ENCODE data around the gene C15orf40. TPM values are rescaled to one million over a fixed set of nuclear protein-coding genes. Genes with fewer than 3 reads are reported as not detected.
A peak's percentile ranks its signal among the peaks of the same experiment; 100 is the strongest.
"Not testable (repeated sequence)": the region's sequence is repeated elsewhere in the genome, so short reads cannot be mapped to it uniquely, and the experiment has no call there.

The C15orf40 gene
- total RNA-seq, 1 donor from 2014 or later, result 22.1 TPM

- intact Hi-C loops (cut with micrococcal nuclease), result loop anchor here (5.0 to 10.0 kb wide), 4 partner anchors 93 to 469 kb away; partner anchors contain the start of genes RPS17 and TM6SF1
- H3K4me1 Mint-ChIP-seq (ENCODE audit: low read depth), result peaks cover 37% of the 10 kb centered on the region
Observed at GRCh38 chr15:83014205-83014653, 2.8 kb upstream of the C15orf40 start.

GRCh38 chr15:83012636-83013035 lies 1.2 kb upstream of the C15orf40 start:
- H3K27ac Mint-ChIP-seq, result peak overlapping the region; percentile 87
- peaks cover 35% of the 10 kb centered on the region for H3K36me3 Mint-ChIP-seq (ENCODE audit: low read depth)
- peak overlapping the region; percentile 88 for H3K4me3 Mint-ChIP-seq (ENCODE audit: low read depth)
- intact Hi-C loops (cut with micrococcal nuclease), result loop anchor here (5.0 to 10.0 kb wide), 4 partner anchors 95 to 468 kb away; partner anchors contain the start of genes RPS17 and TM6SF1
- H3K27me3 Mint-ChIP-seq (ENCODE audit: low read depth), result no peaks in the 10 kb centered on the region
- no peak for DNase-seq (ENCODE audit: low spot score)
- H3K4me1 Mint-ChIP-seq (ENCODE audit: low read depth), result peaks cover 37% of the 10 kb centered on the region
- no peaks in the 10 kb centered on the region for H3K9me3 Mint-ChIP-seq

More at GRCh38 chr15:83014205-83014653, 2.8 kb upstream of the C15orf40 start:
- H3K9me3 Mint-ChIP-seq, result no peaks in the 10 kb centered on the region
- no peak for DNase-seq (ENCODE audit: low spot score)
- H3K27ac Mint-ChIP-seq, result no peak overlapping the region
- H3K36me3 Mint-ChIP-seq (ENCODE audit: low read depth), result peaks cover 39% of the 10 kb centered on the region
- H3K27me3 Mint-ChIP-seq (ENCODE audit: low read depth), result no peaks in the 10 kb centered on the region
- no peak overlapping the region for H3K4me3 Mint-ChIP-seq (ENCODE audit: low read depth)

- peaks cover 39% of the 10 kb centered on the region for H3K4me1 Mint-ChIP-seq (ENCODE audit: low read depth)
- H3K27me3 Mint-ChIP-seq (ENCODE audit: low read depth), result no peaks in the 10 kb centered on the region
- no peak for DNase-seq (ENCODE audit: low spot score)
- H3K4me3 Mint-ChIP-seq (ENCODE audit: low read depth), result peak overlapping the region; percentile 88
- H3K27ac Mint-ChIP-seq, result peak overlapping the region; percentile 87
- no peaks in the 10 kb centered on the region for H3K9me3 Mint-ChIP-seq
- intact Hi-C loops (cut with micrococcal nuclease), result loop anchor here (5.0 to 10.0 kb wide), 4 partner anchors 95 to 467 kb away; partner anchors contain the start of genes RPS17 and TM6SF1
- H3K36me3 Mint-ChIP-seq (ENCODE audit: low read depth), result peaks cover 33% of the 10 kb centered on the region
Observed at GRCh38 chr15:83012076-83012426, 612 bp upstream of the C15orf40 start.

- Mint-ChIP-seq H3K27me3 (ENCODE audit: low read depth) (no peaks in the 10 kb centered on the region), H3K4me1 (ENCODE audit: low read depth) (peaks cover 40% of the 10 kb centered on the region), H3K9me3 (no peaks in the 10 kb centered on the region), H3K36me3 (ENCODE audit: low read depth) (peaks cover 34% of the 10 kb centered on the region), H3K27ac (peak overlapping the region; percentile 87), H3K4me3 (ENCODE audit: low read depth) (peak overlapping the region; percentile 88)
- peak; percentile 75 for DNase-seq (ENCODE audit: low spot score)
- intact Hi-C loops (cut with micrococcal nuclease), result loop anchor here (1.0 to 10.0 kb wide), 6 partner anchors 57 to 466 kb away; partner anchors contain the start of genes BTBD1, RPS17 and TM6SF1
Observed at GRCh38 chr15:83010709-83011270, 649 bp downstream of the C15orf40 start.

- not testable (repeated sequence) for H3K36me3 Mint-ChIP-seq (ENCODE audit: low read depth); H3K4me1 Mint-ChIP-seq (ENCODE audit: low read depth); DNase-seq (ENCODE audit: low spot score); H3K27ac Mint-ChIP-seq; H3K27me3 Mint-ChIP-seq (ENCODE audit: low read depth); H3K4me3 Mint-ChIP-seq (ENCODE audit: low read depth); H3K9me3 Mint-ChIP-seq
- intact Hi-C loops (cut with micrococcal nuclease), result loop anchor here (1.0 kb wide), 1 partner anchor 151 kb away; no protein-coding TSS in a partner anchor
Observed at GRCh38 chr15:83000672-83001031, 10.8 kb downstream of the C15orf40 start.

- peak; percentile 23 for DNase-seq (ENCODE audit: low spot score)
- peak overlapping the region; percentile 46 for H3K4me3 Mint-ChIP-seq (ENCODE audit: low read depth)
- intact Hi-C loops (cut with micrococcal nuclease), result loop anchor here (1.0 kb wide), 1 partner anchor 151 kb away; no protein-coding TSS in a partner anchor
- H3K27ac Mint-ChIP-seq, result no peak overlapping the region
- no peaks in the 10 kb centered on the region for H3K9me3 Mint-ChIP-seq
- H3K4me1 Mint-ChIP-seq (ENCODE audit: low read depth), result peaks cover 8% of the 10 kb centered on the region
- no peaks in the 10 kb centered on the region for H3K27me3 Mint-ChIP-seq (ENCODE audit: low read depth)
- H3K36me3 Mint-ChIP-seq (ENCODE audit: low read depth), result peaks cover 3% of the 10 kb centered on the region
Observed at GRCh38 chr15:82999905-83000671, 11.4 kb downstream of the C15orf40 start.

- H3K9me3 Mint-ChIP-seq, result no peaks in the 10 kb centered on the region
- intact Hi-C loops (cut with micrococcal nuclease), result no loop called here
- no peaks in the 10 kb centered on the region for H3K36me3 Mint-ChIP-seq (ENCODE audit: low read depth)
Observed at GRCh38 chr15:82999426-82999825, 12.0 kb downstream of the C15orf40 start.

GRCh38 chr15:82995938-82996337 lies 15.5 kb downstream of the C15orf40 start:
- H3K4me1 Mint-ChIP-seq (ENCODE audit: low read depth), result peaks cover 10% of the 10 kb centered on the region
- H3K9me3 Mint-ChIP-seq, result no peaks in the 10 kb centered on the region
- no peak for DNase-seq (ENCODE audit: low spot score)
- H3K27me3 Mint-ChIP-seq (ENCODE audit: low read depth), result no peaks in the 10 kb centered on the region
- no peak overlapping the region for H3K27ac Mint-ChIP-seq
- H3K4me3 Mint-ChIP-seq (ENCODE audit: low read depth), result no peak overlapping the region
- intact Hi-C loops (cut with micrococcal nuclease), result no loop called here
- peaks cover 7% of the 10 kb centered on the region for H3K36me3 Mint-ChIP-seq (ENCODE audit: low read depth)

More at GRCh38 chr15:82999426-82999825, 12.0 kb downstream of the C15orf40 start:
- H3K4me1 Mint-ChIP-seq (ENCODE audit: low read depth), result peaks cover 8% of the 10 kb centered on the region
- no peak for DNase-seq (ENCODE audit: low spot score)
- H3K4me3 Mint-ChIP-seq (ENCODE audit: low read depth), result no peak overlapping the region
- no peaks in the 10 kb centered on the region for H3K27me3 Mint-ChIP-seq (ENCODE audit: low read depth)
- no peak overlapping the region for H3K27ac Mint-ChIP-seq

- DNase-seq (ENCODE audit: low spot score), result no peak
- Mint-ChIP-seq H3K9me3 (no peaks in the 10 kb centered on the region), H3K27ac (no peak overlapping the region), H3K27me3 (ENCODE audit: low read depth) (no peaks in the 10 kb centered on the region), H3K36me3 (ENCODE audit: low read depth) (peaks cover 13% of the 10 kb centered on the region), H3K4me3 (ENCODE audit: low read depth) (no peak overlapping the region), H3K4me1 (ENCODE audit: low read depth) (peaks cover 5% of the 10 kb centered on the region)
- intact Hi-C loops (cut with micrococcal nuclease), result no loop called here
Observed at GRCh38 chr15:82995076-82995475, 16.4 kb downstream of the C15orf40 start.

GRCh38 chr15:82993144-82993543 lies 18.3 kb downstream of the C15orf40 start:
- Mint-ChIP-seq H3K27me3 (ENCODE audit: low read depth) (no peaks in the 10 kb centered on the region), H3K9me3 (no peaks in the 10 kb centered on the region), H3K4me3 (ENCODE audit: low read depth) (no peak overlapping the region), H3K36me3 (ENCODE audit: low read depth) (peaks cover 27% of the 10 kb centered on the region), H3K4me1 (ENCODE audit: low read depth) (peaks cover 4% of the 10 kb centered on the region), H3K27ac (no peak overlapping the region)
- intact Hi-C loops (cut with micrococcal nuclease), result no loop called here
- DNase-seq (ENCODE audit: low spot score), result no peak

GRCh38 chr15:82992436-82992998 lies 18.9 kb downstream of the C15orf40 start:
- Mint-ChIP-seq H3K4me3 (ENCODE audit: low read depth) (no peak overlapping the region), H3K27me3 (ENCODE audit: low read depth) (no peaks in the 10 kb centered on the region), H3K27ac (no peak overlapping the region), H3K36me3 (ENCODE audit: low read depth) (peaks cover 31% of the 10 kb centered on the region), H3K9me3 (no peaks in the 10 kb centered on the region), H3K4me1 (ENCODE audit: low read depth) (peaks cover 5% of the 10 kb centered on the region)
- no peak for DNase-seq (ENCODE audit: low spot score)
- intact Hi-C loops (cut with micrococcal nuclease), result no loop called here

- Mint-ChIP-seq H3K9me3 (no peaks in the 10 kb centered on the region), H3K4me1 (ENCODE audit: low read depth) (peaks cover 22% of the 10 kb centered on the region), H3K27ac (peak overlapping the region; percentile 95), H3K4me3 (ENCODE audit: low read depth) (peak overlapping the region; percentile 86), H3K36me3 (ENCODE audit: low read depth) (peaks cover 36% of the 10 kb centered on the region), H3K27me3 (ENCODE audit: low read depth) (no peaks in the 10 kb centered on the region)
- no peak for DNase-seq (ENCODE audit: low spot score)
- intact Hi-C loops (cut with micrococcal nuclease), result loop anchor here (2.0 to 10.0 kb wide), 4 partner anchors 36 to 442 kb away; partner anchors contain the start of gene RPS17
Observed at GRCh38 chr15:82986442-82986780, 25.0 kb downstream of the C15orf40 start.

Measured in activated T-helper 2 cell treated with anti-CD3 and anti-CD28 coated beads, Interferon-gamma antibody, Interleukin-2, Interleukin-4, amounts not matched to agents 10 μg/mL and 5 μg/mL and 100 μg/mL, durations not matched to agents 14 hours and 24 hours and 36 hours (primary cell).